Left forelimb (tissue), 1 donor: ENCODE data around the gene ADIPOR2.
"Not testable (repeated sequence)": the region's sequence is repeated elsewhere in the genome, so short reads cannot be mapped to it uniquely, and the experiment has no call there.

Experiments
- DNase-seq: peaks from one replicate; pipeline ENCODE4 v3.0.0-alpha.2; 2018; ENCODE audit warnings: low spot score

The ADIPOR2 gene

GRCh38 chr12:1815108-1815507 lies 124.2 kb downstream of the ADIPOR2 start:
- no peak for DNase-seq

DNA sequence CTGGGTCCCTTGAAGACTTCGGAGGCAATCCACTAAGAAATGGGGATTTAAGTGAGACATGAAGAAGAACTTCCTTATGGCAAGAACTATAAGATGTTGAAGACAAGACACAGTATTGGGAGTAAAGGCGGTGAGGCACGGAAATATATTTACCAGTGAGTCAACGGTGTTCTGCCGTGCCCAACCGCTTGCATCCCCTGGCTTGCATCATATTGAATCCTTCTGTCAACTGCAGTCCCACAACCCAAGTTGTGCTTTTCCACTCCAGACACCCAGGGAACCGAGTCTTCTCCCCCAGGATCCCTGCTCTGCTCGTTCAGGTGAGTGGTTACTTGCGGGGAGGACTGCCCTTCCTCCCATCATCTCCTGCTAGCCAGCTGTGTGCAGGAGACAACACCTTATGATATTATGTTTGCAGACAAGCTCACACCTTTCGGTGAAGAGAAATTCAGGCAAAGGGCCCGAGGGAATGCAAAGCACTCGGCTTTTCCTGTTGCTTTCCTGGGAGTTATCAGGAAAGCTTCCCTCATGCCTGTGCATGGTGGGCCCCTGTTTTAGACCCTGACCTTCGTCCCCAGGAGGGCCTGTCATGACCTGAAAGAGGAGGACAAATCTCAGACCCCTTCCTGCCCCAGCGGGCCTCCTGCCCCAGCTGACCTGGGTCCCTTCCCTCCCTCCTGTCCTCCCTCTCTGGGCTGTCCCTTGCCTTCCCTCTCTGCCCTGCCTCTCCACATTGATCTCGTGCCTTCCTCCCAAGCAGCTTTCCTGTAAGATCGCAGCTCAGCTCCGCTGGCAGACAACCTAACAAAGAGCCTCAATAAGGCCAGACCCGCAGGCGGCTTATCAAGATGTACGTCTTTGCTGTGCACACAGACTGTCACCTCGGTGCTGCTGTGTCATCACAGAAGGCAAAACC lies 125.2 kb downstream of the ADIPOR2 start:
- DNase-seq = no peak

DNA sequence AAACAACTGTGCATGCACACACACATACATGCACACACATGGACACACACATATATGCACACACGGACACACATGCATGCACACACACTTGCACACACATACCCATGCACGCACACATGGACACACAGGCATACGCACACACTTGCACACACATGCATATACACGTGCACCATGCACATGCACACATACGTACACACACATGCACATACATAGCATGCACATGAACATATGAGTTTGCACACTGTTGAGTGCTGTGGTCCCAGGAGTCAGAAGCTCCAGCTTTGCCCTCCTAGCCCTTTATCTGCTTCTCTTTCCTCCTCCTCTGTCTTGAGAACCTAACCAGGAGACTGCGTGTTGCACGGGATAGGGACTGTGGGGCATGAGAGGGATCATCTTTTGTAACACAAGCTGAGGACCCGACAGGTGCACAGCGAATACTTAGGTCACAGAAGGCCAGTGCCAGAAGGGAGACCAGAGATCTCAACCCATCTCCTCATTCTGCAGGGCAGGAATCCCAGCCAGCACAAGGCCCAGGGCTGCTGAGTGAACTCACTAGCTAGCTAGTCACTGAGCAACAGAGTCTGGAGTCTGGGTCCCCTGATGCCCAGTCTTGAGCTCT lies 126.0 kb downstream of the ADIPOR2 start:
- DNase-seq = no peak

DNA sequence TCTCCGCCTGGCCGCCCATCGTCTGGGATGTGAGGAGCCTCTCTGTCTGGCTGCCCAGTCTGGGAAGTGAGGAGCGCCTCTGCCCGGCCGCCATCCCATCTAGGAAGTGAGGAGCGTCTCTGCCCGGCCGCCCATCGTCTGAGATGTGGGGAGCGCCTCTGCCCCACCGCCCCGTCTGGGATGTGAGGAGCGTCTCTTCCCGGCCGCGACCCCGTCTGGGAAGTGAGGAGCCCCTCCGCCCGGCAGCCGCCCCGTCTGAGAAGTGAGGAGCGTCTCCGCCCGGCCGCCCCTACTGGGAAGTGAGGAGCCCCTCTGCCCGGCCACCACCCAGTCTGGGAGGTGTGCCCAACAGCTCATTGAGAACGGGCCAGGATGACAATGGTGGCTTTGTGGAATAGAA lies 127.1 kb downstream of the ADIPOR2 start:
- DNase-seq = not testable (repeated sequence)

DNA sequence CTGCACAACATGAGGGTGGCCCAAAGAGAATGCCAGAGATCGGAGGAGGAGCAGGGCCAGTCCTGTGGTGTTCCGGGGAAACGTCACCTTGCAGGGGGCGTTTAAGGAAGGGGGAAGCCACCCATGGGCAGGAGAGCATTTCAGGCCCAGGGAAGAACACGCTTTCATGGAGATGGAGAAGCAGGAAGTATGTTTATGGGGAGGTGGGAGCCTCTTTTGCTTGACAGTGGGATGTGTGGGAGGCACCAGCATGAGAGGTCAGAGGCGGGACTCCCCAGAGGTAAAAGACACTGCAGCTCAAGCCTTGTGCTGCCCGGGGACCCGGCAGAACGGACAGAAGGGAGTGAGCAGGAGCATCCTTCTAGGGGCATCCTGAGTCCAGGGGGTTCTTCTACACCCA lies 128.2 kb downstream of the ADIPOR2 start:
- no peak for DNase-seq

GRCh38 chr12:1819571-1819970 lies 128.7 kb downstream of the ADIPOR2 start:
- DNase-seq = no peak

DNA sequence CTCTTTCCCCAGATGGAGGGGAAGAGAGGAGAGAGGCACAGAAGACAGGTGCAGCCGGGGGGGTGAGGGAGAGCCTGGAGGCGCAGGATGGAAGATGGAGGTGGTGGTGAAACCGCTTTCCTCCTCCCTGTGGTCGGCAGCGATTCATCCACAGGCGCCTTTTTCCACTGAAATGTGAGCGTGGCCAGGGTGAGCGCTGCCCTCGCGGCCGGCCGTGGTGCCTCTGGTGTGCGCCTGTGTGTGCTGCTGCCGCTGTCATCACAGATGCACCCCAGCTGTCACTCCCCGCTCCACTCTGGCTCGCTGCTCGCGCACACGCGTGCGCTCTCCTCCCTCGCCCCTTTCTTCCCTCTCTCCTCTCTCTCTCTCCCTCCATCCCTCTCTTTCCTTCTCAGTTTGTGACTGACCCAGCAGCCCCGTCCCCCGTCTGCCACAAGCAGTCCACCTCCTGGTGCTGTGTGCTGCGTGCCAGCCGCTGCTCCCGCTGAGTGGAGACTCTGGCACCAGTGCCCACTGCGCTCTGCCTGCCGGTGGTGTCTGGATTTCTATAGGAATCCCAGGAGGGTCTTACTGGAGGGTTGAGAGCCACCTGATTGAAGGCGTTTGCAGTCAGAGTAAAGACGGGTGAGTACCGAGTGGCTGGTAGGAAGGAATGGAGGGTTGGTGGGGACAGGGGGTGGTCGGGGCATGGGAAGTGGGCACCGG lies 129.5 kb downstream of the ADIPOR2 start, which contains the start of gene LRTM2:
Gene LRTM2 (plus strand): TSS at position 375 of the 705 bp plus-strand sequence. CDS start 7,584 bp downstream, outside the sequence.
- no peak for DNase-seq

- DNase-seq = no peak
Measured at GRCh38 chr12:1820896-1821291, 130.0 kb downstream of the ADIPOR2 start.

DNA sequence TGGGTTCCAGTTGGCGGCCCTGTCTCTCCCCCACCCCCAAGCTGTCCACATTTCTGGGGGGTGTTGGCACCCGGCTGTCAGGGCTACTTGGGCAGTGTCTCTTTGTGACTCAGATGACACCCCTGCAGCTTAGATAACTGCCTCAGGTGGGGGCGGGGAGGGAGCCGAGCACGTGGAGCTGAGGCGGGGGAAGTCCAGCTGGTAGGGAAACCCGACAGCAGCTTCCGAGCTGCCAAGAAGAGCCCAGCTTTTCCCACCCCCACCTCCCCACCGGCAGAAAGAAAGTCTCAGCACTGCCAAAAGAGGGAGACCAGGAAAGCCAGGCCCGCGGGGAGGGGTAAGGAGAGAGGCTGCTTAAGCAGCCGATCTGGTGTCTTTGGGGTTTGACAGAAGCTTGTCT lies 130.9 kb downstream of the ADIPOR2 start:
- DNase-seq = no peak

GRCh38 chr12:1822699-1823098 lies 131.8 kb downstream of the ADIPOR2 start:
- no peak for DNase-seq

GRCh38 chr12:1823237-1823636 lies 132.4 kb downstream of the ADIPOR2 start:
- DNase-seq = no peak

DNA sequence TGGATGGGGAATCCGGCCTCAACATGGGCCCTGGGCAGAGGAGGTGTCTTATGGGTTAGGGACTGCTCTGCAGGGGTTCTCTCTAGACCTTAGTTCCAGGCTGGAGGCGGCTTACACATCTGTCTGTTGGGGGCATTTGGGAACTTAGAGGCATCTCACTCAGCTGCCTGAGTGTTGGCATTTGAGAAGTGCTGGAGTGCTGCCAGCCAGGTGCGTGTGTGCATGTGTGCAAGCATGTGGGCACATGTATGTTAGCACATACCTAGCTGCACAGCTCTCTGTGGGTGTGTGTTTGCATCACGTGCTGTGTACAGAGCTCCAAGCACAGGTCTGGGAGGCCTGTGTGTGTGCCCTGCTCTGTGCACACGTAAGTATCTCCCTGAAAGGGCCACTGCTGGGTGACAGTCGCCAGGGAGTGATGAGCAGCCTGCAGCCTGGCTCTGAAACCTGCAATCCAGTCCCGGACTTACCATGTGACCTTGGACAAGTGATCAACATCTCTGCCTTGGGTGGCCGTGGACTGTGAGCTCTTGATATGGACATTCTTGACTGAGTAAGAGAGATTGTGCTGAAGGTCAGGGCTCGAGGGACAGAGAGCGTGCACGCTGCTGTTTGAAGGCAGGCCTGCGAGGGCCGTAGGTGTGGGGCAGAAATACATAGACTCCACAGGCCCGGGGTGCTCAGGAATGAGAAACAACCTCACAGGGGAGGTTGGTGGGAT lies 134.7 kb downstream of the ADIPOR2 start:
- DNase-seq = no peak

DNA sequence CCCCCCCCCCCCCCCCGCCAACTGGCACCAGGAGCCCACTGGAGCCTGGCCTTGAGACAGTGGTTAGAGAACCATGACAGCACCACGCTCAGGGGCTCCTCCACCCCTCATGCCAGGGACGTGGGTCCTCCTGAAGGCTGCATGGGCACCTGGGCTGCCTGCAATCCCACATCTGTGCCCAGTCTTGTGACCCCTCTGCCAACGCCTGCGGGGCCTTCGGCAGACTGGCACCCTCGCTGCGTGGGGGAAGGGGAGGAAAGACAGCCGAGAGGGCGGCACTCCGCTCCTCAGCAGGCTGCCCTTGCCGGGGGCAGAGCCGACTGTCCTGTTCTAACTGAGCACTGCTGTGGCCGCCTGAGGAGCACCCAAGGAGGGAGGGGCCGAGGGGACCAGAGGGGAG lies 135.5 kb downstream of the ADIPOR2 start:
- DNase-seq = no peak

DNA sequence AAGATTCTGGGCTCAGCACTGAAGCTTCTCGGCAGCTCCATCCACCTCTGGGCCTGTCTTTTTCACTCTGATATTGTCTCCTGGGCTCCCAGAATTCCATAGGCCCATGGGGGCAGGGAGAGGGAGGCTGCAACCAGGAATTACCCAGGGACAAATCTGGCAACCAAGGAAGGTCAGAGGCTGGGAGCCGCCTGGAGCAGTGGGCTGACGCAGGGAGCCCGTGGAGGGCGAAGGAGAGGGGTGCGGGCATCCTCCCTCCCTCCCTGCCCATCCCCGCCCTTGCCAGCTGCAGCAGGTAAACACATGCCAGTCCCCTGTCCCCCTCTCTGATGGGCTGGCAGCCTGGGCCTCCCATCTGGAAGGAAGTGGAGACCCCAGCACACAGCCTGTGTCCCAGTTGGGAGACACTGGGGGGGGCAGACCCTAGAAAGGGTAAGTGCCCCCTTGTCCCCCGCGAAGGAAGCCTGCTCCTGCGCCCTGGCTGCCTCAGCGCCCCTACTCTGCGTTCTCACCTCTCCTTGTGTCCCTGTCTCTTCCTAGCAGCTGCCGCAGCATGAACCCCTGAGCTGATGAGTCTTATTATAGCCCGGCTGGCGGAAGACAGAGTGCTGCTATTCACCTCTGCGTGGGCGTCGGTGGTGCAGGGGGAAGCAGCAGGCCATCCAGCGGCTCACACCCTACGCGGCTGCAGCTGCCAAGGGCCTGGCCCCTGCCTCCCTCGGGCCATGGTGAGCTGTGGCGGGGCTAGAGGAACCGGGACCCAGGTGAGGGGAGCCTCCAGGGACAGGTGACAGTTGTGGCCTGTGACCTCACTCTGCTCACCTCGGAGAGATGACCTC lies 136.2 kb downstream of the ADIPOR2 start:
- no peak for DNase-seq

- no peak for DNase-seq
Measured at GRCh38 chr12:1827826-1828805, 137.2 kb downstream of the ADIPOR2 start.

DNA sequence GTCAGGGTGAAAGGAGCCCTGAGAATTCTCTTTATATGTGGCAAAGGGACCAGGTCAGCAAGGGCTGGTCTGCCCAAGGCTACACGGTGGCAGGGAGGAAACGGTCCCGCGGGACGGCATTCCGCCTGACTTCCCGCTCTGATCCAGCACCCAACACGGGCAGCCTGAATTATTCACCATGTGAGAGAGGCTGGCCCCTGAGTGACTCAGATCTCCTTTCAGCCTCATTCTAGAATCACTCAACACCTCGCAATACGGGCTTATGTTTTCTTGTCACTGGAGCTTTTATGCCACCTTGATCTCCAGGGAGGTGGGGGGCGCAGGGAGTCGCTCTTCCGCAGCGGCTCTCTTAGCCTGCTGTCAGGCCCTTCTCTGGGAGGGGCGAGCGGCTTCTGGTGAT lies 138.0 kb downstream of the ADIPOR2 start:
- no peak for DNase-seq

GRCh38 chr12:1829306-1829900 lies 138.5 kb downstream of the ADIPOR2 start:
- DNase-seq = no peak

DNA sequence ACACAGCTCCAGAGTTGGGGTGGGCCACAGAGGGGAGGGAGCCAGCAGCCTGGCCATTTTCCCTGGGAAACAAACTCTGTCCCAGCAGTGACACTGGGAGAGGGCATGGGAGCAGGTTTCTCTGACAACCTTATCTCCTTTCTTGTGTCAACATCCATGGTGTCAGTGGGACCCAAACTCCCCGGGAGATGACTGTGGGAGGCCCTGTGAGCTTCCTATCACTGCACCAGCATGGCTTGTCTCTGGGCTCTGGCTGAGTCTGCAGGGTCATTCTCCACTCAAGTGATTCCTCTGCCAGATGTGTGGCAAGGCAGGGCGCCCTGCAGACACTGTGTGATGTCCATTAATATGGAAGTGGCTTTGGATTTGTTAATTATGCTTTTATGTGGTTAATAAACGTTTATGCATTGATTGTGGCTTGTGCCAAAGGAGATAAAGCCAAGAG lies 139.6 kb downstream of the ADIPOR2 start:
- no peak for DNase-seq
